Jurkat, Clone E6-1 (cell line): ENCODE data around the gene IL21R.
"Not testable (repeated sequence)": the region's sequence is repeated elsewhere in the genome, so short reads cannot be mapped to it uniquely, and the experiment has no call there.

Experiments
- DNase-seq: peaks from one replicate; pipeline ENCODE4 v3.0.0-alpha.2; 2011; ENCODE audit warnings: low read depth, low spot score
- H3K4me3 ChIP-seq: 2 replicates; pipeline ENCODE4 v1.5.1; 2011; ENCODE audit warnings: mild to moderate bottlenecking, low read length, control low read depth, moderate library complexity

Gene IL21R

DNA sequence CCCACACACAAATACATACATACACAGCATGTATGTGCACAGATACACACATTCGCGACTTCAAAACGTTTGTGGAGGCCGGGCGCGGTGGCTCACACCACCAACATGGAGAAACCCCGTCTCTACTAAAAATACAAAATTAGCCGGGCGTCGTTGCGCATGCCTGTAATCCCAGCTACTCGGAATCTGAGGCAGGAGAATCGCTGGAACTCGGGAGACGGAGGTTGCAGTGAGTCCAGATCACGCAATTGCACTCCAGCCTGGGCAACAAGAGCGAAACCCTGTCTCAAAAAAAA, 55.6 kb downstream of the IL21R start:
- DNase-seq, H3K4me3 ChIP-seq: not testable (repeated sequence)

DNA sequence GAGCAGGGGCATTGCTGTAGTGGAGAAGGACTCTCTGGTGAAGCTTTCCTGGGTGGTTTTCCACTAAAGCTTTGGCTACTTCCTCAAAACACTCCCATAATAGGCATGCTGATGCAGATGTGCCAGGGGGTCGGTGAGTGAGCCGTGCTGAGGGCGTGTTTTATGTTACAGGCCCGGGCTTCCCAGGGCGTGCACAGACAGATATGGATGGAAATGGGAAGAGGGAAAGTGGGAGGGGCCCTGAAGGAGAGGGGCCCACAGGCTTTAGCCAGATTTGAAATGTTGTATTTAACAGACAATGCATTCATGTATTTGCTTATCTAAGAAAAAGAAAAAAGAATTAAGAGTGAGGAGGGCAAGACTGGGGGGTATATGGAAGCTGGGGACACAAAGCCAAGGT, 56.3 kb downstream of the IL21R start:
- DNase-seq: no peak
- H3K4me3 ChIP-seq: no peak overlapping the region

DNA sequence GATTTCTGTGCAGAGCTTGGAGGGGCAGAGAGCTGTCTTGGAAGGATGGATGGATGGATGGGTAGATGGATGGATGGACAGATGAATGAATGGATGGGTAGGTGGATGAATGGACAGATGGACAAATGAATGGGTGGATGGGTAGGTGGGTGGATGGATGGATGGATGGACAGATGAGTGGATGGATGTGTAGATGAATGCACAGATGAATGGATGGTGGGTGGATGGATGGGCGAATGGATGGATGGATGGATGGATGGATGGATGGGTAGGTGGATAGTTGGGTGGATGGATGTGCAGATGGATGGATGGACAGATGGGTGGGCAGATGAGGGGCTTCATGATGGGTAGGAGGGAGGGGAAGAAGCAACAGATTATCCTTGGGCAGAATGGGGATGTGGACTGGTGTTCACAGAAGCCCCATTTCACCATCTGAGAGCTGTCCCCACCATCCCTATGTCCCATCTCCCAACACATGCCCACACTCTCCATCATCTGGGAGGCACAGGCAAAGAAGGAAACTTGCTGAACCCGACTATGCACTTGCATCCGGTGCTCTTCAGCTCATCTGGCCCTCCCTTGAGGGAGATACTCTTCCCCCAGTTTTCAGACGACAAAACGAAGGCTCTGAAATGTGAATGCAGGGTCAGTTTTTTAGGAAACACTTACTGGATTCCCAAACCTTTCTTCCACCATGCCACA, 57.2 kb downstream of the IL21R start:
- no peak overlapping the region for H3K4me3 ChIP-seq
- no peak for DNase-seq

DNA sequence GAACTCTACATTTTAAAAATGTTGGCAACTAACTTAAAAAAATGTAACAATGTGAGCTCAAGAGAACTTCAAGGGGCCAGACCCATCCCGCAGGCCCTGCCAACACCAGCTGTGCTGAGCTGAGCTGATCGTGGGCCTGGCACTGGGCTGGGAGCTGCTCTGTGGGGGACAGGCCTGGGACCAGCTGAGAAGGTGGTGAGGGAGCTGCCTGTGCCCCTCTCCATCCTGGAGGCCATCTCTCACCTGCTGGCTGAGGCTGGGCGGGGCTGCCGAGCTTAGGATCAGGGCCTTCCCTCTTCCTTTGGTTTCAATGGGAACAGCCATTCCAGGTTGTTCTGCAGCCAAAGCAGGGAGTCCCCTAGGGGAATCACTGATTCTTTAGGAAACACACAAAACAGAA, 58.2 kb downstream of the IL21R start:
- no peak overlapping the region for H3K4me3 ChIP-seq
- DNase-seq: no peak

DNA sequence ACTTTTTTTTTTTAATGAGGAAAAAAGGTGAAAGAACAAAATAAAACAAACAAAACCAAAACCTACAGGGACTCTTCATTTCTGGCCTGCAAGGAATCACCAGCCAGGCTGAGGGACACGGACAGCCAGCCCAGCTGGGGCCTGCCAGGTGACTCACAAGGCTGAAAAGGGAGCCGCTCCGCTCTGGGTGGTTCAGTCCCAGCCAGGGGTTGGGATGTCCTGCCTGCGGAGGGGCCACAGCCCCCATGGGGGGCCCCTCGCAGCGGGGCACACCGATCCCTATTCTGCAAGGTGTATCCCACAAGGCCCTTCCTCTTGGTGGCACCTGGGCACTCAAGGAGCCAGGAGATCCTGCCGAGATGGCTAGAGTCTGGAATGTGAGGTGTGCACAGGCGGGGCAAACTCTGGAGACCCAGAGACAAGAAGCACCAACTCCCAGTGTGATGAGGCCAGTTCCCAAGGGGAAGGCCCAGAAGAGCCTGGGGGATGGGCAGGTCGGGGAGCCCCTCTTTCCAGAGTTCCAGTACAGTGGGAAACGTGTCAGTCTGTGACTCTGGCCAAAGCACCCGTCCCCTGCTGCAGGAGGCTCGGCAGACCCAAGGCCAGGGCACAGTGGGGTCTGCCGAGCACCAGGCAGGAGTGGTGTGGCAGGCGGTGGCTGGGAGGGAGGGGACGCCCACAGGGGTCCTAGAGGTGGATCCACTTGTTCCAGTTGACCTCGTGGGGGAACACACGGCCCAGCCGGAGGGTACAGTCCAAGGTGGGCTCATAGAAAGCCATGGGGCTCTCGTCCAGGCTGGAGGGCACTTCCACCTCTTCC, 58.9 kb downstream of the IL21R start:
- DNase-seq: no peak
- no peak overlapping the region for H3K4me3 ChIP-seq

DNA sequence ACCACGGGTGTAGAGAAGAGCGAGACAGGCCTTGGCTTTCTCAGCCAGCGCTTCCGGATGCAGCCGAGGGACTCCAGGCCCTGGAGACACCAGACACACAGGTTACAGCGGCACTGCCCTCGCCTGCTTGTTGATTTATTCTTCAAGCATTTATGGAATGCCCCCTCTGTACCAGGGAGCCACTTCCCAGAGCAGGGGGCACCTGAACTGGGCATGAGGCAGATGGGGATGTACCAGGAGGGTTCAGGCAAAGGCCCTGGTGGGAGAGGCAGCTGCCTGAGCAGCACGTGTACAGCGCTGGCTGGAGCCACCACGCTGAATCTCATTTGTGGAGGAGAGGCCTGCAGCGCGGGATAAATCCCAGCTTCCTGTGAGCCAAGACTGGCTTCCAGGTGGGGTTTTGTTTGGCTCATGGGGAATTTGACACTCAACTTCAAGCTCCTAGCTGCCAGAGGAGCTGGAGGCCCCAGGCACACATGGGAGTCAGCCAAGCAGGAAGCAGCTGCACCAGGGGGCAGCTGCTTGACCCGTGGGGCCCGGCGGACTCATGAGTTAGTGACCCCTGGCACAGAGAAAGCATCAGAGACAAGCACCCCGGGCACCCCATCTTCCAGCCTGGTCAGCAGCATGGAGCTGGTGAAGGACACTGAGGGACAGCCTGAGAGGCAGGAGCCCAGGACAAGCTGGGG, 59.7 kb downstream of the IL21R start:
- H3K4me3 ChIP-seq: no peak overlapping the region

DNA sequence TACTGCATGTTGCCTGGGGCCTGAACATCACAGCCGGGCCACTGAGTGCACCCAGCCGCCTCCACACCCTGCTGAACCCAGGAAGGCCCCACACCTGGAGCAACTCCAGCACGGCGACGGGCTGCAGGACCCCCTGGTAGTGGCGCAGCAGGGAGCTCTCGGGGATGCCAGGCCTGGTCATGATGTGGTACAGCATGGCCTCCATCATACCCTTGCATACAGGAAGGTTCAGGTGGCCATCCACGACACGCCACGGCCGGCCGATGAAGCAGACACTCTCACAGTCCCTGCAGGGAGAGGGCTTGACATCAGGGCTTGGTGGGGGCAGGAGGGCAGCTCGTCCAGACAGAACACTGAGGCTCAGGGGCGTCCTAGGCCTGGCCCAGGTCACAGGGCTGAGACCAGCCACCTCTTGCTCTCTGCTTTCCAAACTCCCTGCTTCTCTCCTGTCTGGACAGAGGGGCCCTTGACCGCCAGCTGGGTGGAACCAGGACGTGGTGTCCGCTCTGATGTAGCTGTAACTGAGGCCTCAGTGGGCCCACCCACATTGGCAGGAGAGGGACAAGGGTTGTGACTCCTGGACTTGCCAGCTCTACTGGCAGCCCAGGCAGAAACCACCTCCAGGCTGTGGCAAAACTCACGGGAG, 60.3 kb downstream of the IL21R start:
- no peak for DNase-seq
- H3K4me3 ChIP-seq: no peak overlapping the region

More for the DNA sequence above, 59.7 kb downstream of the IL21R start:
- no peak for DNase-seq

DNA sequence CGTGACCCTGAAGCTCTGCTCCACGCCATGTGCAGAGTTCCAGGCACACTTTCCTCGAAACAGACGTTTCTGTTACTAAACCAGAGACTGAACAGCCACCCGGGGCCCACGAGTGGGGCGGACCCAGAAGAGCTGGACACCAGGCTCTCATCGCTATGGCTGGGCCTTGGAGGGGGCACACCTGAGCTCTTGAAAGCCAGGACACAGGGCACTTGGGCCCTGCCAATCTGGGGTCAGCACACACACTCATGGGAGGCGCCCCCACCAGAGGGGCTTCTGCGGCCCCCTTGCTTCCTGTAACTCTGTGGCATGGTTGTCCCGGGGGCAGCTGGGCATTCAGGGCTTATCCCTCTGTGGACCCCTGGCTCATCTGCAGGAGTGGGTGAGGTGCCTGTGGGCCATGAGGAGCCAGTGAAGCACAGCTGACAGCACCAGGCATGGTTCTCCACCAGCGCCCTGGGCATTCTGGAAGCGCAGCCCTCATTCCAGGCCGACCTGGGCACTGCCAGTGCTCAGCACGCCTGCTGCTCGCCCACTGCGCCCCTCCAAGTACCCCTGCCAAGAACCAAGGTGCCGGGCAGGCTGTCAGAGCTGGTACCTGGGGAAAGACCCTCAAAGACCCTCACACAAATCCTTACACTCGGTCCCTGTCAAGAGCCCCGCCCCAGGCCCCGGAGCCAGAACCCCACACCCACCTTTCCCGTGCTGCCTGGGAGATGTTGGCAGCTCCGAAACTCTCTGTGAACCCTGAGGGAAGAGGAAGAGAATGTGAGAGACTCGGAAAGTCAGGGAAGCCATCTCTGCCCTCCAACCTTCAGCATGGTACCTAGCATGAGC, 61.1 kb downstream of the IL21R start:
- no peak overlapping the region for H3K4me3 ChIP-seq
- DNase-seq: no peak

DNA sequence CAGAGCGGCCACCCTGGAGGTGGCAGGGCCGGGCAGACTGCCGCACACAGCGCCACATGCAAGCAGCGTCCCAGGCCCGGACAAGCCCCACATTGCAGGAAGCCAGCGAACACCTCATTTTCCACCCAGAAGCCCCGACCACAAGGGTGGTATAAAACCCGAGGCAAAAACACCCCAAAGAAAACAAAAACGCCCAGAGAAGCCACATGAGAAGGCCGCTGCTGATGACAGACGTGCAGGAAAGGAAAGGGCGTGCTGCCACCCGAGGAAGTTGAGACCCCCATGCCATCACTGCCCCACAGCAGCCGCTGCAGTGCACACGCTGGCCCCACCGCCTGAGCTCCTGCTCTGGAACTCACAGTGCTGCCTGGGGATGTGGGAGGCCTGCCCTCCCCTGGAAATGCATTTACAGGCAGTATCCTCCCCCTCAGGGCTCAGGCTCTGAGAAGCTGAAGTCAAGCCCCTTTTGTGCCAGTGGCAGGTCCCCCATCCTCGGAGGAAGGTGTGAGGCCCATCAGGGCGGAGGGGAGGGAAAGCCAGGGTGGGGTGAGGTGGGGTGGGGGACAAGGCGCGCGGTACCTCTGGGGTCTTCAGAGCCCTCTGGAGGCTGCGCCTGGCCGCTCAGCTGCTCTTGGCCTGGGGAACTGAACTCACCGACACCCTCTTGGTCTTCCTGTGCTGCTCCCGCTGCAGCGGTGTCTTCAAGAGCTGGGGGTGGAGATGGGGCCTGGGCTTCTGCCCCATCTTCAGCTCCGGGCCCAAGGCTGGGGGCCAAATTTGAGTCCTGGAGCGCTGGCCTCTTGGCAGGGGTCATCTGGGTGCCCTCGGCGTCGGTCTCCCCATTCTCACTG, 62.0 kb downstream of the IL21R start:
- DNase-seq: no peak
- no peak overlapping the region for H3K4me3 ChIP-seq

DNA sequence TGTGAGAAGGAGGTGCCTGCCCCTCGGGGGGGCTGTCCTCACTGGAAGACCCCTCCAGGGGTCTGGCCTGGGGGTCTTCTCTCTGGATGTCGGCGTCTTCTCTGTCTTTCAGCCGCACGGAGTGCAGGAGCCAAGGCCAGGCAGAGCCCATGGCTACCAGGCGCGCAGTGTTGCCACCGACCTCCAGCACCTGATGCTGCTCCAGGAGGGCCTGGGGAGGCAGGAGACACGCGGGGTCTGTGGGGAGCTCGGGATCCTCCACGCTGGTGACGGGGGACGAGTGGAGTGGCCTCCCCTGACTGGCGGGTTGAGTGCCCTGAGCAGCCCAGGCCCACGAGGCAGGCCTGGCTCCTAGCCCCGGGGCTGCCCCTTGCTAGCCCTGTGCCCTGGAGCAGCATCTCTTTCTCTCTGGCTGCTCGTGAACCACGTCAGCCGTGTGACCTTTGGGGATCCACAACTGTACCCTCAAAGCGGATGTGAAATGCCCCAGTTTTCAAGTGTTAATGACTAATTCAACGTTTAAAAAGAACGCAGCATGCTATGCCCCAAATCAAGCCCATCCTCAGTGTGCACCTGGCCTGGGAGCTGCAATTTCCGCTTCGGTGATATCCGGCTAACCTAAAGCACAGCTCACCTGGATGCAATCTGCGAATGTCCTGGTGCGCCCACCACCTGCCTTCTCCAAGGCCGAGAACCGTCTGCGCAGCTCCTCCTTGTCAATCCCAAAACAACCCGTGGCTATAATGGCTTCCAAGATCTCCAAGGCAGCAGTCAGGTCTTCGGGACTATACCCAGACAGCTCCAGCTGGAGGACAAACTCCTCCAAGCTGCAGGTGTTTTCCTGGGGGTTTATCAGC, 62.9 kb downstream of the IL21R start:
- no peak for DNase-seq

DNA sequence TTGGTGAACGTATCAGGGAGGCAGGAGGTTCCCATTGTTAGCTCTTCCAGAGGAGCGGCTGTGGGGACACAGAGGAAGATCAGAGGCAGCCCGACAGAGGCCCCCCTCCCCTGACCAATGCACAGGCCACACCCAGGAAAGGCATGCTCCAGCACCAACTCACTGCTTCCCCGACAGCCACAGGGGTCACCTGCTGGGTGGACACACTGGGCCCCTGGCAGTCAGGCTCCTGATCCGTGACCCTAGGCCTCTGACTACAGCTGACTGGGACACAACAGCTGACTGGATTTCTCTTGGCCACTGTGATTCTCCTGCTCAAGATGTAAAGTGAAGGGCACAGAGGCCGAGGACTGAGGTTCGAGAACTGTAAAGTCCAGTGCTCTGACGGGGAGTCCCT, 63.5 kb downstream of the IL21R start:
- no peak for DNase-seq
- H3K4me3 ChIP-seq: no peak overlapping the region

More for the DNA sequence above, 62.9 kb downstream of the IL21R start:
- H3K4me3 ChIP-seq: no peak overlapping the region

DNA sequence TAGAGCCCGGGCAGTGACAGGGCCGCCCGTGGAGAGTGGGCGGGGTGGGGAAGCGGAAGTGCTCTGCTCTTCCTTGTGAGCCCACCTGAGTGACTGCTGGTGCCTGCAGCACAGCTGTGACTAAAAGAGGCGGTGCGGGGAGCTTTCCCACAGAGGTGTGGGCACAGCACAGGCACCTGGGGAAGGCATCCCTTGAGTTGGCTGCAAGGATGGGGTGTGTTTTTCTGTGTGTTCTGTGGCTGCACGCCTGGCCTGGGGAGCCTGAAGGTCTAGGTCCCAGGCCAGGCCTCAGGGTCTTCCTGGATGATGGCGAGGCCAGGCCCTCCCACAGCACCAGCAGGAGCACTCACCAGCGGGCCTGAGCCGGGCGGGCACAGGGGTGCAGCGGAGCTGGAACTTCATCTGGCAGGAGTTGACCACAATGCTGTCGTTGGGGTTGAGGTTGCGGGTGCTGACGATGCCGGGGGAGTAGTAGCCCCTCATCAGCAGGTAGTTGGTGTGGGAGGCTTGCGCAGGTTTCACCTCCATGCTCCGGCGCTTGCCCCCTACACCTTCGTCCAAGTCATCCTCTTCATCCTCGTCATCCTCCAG, 67.1 kb downstream of the IL21R start:
- no peak for DNase-seq
- no peak overlapping the region for H3K4me3 ChIP-seq

DNA sequence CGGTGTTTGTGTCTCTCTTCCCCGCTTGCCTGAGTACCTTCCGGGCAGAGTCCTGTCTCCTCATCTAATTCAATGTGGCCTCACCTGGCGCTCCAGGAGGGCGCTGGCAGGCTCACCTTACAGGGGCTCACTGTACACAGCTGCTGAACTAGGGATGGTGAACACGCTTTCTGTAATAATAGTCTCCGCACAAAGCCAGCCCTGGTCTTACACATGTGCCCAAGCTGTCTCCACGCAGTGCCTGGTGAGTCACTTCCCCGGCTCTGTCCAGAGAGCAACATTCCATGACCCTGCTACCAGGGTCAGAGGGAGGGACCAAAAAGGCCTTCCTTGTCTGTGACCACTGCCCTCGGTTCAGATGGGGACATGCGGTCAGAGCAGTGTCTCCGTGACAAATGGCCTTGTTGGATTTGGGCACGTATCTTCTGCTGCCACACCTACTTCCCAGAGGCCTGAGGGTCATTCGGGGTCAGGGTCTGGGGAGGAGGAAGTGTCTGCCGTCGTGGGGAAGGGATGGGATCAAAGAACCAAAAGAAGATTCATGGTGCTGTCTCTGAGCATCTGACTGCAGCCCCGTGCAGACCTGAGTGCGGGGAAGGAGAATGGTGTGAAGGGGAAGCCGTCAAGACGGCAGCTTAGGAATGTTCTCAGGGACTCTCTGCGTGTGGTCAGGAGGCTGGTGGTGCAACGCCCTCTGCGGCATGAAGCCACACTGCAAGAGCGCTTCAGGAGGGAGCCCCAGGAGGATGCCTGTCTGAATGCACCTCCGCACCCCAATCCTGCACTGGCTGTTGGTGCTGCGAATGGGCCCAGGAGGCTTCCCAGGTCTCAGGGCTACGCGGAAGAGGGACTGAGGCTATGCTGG, 68.8 kb downstream of the IL21R start:
- no peak overlapping the region for H3K4me3 ChIP-seq
- no peak for DNase-seq

DNA sequence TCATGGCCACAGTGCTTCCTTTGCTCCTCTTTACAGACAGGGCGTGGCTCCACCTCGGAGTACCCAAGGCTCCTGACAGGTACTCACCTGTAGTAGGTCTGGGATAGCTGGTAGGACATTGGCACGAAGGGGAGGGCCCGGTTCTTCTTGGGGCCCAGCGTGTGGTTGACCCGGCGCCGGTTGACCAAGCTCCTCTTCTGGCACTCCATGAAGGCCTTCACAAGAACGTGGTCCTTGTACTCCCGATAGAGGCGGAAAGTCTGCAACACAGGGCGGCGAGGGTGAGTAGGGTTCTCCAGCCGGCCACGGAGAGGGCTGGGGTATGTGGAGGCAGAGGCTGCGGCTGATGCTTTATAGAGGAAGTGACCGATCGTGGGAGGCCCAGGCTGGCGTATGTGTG, 69.7 kb downstream of the IL21R start:
- no peak overlapping the region for H3K4me3 ChIP-seq
- no peak for DNase-seq

DNA sequence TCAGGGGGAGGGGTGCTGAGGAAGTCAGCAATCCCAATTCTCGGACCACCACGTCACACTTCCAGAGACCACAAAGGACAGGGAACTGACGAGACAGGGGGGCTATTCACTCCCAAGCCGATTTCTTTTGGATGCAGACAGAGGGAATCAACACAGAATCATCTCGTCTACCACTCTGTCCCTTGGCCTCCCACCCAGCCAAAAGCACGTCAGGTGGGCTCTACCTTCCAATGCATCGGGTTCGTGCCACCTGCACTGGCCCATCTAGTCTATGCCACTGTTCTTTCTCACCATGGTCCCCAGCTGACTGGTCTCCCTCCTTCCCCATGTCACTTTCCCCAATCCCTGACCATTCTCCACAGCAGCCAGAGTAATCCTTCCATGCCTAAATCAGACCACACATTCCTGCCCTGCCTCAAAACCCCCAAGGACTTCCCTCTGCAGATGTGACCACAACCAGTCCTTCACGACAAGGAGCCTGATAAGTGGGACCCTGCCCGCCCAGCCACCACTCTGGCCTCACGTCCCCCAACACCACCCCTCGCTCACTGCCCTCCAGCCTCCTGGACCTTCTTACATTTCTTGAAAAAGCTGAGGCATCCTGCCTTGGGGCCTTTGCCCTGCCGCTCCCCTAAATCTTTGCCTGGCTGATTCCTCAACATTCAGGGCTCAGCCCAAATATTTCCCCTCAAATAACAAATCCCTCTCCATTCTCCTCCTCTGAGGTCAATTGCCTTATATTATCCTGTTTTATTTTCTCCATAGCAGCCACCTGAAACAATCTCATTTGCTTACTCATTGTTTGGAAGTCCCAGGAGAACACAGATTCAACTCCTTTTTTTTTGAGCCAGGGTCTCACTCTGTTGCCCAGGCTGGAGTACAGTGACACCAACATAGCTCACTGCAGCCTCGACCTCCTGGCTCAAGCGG, 70.4 kb downstream of the IL21R start:
- DNase-seq: no peak
- H3K4me3 ChIP-seq: no peak overlapping the region
